GM21381 (cell line): ENCODE results near the gene VWA8.
A peak's percentile ranks its signal among the peaks of the same experiment; 100 is the strongest.

ENCODE experiments used
- ATAC-seq: cut with Tn5 transposase; IDR thresholded peaks from one replicate; pipeline ENCODE4 v1.9.1; 2021; ENCODE audit warnings: mild to moderate bottlenecking, moderate library complexity; ENCODE audit not compliant: unreplicated experiment

VWA8 gene

DNA sequence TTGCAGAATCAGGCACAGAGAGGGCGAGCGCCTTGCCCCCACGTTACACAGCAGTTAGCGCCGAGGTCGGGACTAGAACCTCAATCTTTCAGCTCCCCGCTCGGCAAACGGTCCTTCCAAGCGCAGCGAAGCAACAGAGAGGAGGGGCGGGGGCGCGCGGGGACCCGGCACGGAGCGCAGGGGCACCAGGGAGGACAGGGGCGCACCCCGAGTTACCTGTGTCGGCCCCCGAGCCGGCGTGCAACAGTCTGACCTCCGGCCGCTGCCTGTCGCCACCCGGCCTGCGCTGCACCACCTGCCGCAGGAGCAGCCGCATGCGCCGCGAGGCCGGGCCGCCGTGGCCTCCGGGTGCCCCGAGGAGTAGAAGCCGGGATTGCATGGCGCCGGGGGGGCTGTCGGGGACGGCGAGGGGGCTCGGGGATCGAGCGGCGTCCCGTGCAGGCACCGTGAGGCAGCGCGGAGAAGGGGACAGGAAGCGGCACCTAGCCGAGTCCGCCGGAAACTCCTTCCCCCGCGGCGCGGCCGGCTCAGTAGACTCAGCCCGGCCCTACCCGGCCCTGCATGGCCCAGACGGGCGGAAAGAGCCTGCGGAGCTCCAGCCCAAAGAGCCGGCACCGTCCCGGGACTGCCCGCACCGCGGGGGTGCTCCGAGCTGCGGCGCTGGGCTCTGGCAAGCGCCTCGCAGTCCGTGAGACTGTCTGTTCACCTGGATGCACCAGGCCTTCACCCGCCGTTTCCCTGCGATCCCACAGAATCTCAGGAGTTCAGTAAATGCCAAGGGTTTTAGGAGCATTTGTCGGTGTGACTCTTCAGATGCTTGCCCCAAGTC, at the start of gene VWA8:
Gene VWA8 (minus strand): TSS at position 473 of the 829 bp plus-strand sequence. CDS start 94 bp downstream, at position 379.
- peak; percentile 88 for ATAC-seq

- ATAC-seq: no peak
Observed at GRCh38 chr13:42009057-42009456, 48.1 kb upstream of the VWA8 start.

- ATAC-seq: no peak
Observed at GRCh38 chr13:42007844-42008243, 46.9 kb upstream of the VWA8 start.

GRCh38 chr13:42002066-42002465, 41.2 kb upstream of the VWA8 start:
- no peak for ATAC-seq

GRCh38 chr13:42001580-42001979, 40.7 kb upstream of the VWA8 start:
- ATAC-seq: no peak

- ATAC-seq: no peak
Observed at GRCh38 chr13:42000846-42001245, 39.9 kb upstream of the VWA8 start.

- ATAC-seq: no peak
Observed at GRCh38 chr13:41997396-41997795, 36.5 kb upstream of the VWA8 start.

- ATAC-seq: no peak
Observed at GRCh38 chr13:41995946-41996345, 35.0 kb upstream of the VWA8 start.

DNA sequence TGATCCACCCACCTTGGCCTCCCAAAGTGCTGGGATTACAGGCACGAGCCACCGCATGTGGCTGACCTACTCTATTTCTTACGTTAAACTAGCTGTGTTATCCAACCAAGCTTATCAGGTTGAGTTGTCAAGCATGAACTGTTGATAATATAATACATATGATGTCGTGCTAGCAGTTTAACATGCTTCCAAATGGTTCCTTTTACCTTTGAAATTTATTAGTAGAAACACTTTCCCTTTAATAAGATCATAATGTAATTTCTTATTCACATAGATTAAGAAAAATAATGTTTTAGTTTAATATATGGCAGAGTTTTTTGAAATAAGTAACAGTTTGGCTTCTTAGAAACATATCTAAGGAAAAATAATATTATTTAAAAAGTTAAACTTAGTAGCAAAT, 34.4 kb upstream of the VWA8 start:
- ATAC-seq: no peak

DNA sequence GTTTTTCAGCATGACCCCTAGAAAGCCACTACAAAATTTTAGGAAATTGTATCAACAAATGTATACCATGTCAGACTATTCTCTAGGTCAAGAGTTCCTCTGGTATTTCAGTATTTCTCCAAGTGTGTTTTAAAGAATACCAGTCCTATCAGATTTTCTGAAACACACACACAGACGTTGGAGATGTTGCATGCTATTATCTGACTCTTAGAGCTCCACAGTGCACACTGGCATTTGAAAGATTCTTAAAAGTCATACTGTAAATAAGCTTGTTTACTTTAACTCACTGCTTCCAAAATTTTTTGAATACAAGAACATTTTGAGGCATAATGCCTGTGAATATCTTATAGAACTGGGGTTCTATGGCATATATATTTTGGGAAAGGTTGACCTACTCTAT, 33.8 kb upstream of the VWA8 start:
- no peak for ATAC-seq

- ATAC-seq: no peak
Observed at GRCh38 chr13:41991936-41992335, 31.0 kb upstream of the VWA8 start.

DNA sequence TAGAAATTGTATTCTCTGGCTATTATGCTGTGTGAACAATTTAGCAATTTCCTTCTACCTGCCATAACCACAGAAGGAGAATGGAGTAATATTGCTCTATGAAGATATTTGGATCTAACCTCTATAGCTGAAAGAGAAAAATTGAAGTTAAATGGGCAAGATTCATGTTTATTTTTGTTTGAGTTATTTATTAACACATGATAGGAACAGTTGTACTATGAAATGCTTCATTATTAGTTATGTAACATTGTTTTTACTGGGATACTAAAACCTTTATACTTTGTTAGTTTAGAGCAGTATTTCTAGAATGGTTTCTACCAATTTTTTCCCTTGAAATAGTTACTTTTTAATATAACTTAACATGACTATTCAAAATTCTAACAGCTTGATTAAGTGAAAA, 27.3 kb upstream of the VWA8 start:
- no peak for ATAC-seq

DNA sequence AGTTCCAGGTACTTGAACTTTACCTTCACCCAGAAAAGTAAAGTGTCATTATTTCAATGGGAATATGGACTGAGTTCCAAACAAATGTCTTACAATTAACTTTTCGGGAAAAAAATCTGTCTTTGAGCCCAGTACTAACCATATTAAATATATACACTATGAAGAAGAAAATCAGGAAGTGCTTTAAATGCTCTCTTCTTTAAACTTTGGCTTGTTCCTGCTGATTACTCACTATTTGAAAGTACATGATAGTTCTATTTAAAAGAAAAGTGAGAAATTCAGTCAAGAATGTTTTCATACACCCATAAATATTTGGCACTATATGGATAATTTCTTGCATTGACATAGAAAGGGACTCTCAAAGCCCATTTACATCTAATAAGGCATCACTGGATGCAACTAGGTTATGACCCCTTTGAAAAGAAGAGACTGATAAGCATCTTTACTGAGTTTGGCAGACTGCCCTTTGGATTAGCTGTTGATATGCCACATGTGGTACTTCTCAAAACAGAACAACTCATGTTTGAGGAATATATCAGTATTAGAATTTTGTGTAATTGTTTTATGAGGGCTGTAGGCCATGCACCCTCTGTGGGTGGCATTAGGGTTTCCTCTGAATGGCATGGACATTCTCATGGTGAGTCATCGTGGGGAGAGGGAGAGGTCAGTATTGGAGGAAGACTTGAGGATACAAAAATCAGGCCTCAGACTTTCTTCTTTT, 25.0 kb upstream of the VWA8 start:
- no peak for ATAC-seq

- ATAC-seq: no peak
Observed at GRCh38 chr13:41981951-41982715, 21.2 kb upstream of the VWA8 start.

- ATAC-seq: no peak
Observed at GRCh38 chr13:41978007-41978406, 17.1 kb upstream of the VWA8 start.

- ATAC-seq: no peak
Observed at GRCh38 chr13:41976476-41976875, 15.6 kb upstream of the VWA8 start.

- no peak for ATAC-seq
Observed at GRCh38 chr13:41974262-41974900, 13.5 kb upstream of the VWA8 start.

GRCh38 chr13:41973247-41973741, 12.4 kb upstream of the VWA8 start:
- ATAC-seq: no peak

DNA sequence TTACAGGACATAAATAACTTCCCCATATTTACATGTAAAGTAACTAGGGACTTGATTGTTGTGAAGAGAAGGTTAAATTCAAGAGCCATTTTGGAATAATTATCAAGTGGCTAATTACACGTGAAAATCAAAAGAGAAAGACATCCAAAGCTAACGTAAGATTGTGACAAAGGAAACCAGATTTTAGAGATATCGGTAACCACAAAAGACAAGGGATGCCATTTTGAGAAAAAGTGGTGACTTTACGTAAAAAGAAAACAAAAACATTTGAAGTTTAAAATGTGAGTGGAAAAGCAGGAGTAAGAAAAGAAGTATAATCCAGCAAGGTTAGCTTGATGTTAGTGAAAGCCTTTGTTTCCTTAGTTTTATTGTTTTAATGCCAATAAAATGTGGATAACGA, 10.9 kb upstream of the VWA8 start:
- no peak for ATAC-seq

- no peak for ATAC-seq
Observed at GRCh38 chr13:41970918-41971317, 10.0 kb upstream of the VWA8 start.

- no peak for ATAC-seq
Observed at GRCh38 chr13:41970022-41970421, 9.1 kb upstream of the VWA8 start.
